H1 (cell line): ENCODE data around the gene AGER. TPM values are rescaled to one million over a fixed set of nuclear protein-coding genes. Genes with fewer than 3 reads are reported as not detected.
A peak's percentile ranks its signal among the peaks of the same experiment; 100 is the strongest.

Experiments
- CTCF ChIA-PET: fragments of 300-600 bp; sonication (Branson Sonifier 250); formaldehyde crosslinking; loops from one replicate; lab custom pipeline; 2021; ENCODE audit not compliant: partially characterized antibody; lab: Charles Lee
- POLR2A ChIA-PET: fragments of 300-600 bp; sonication (Branson Sonifier 250); formaldehyde crosslinking; loops from one replicate; lab custom pipeline; 2021; ENCODE audit warnings: inconsistent platforms; ENCODE audit not compliant: partially characterized antibody; lab: Charles Lee
- DNase-seq, 2 experiments: peaks; one replicate each; pipeline versions ENCODE4 v3.0.0 to v3.0.0-alpha.2; 2010 to 2022; ENCODE audit warnings: low spot score in 2 of 2, low read depth in 1 of 2, mixed read lengths in 1 of 2
- FAIRE-seq: peaks from 2 replicates; lab custom pipeline; 2011; peaks lifted over from hg19 to GRCh38; lab: Jason Lieb, UNC
- H2AFZ ChIP-seq: 2 replicates; pipeline ENCODE4 v1.8.1; 2012; ENCODE audit warnings: low read length, inconsistent platforms
- H2AK5ac ChIP-seq: 2 replicates; pipeline ENCODE4 v1.6.1; 2013; ENCODE audit warnings: low read depth, low read length
- H2BK120ac ChIP-seq: replicated peaks from 2 replicates; pipeline ENCODE3; 2013; ENCODE audit warnings: low read depth, low read length, inconsistent platforms
- H2BK12ac ChIP-seq: 2 replicates; pipeline ENCODE4 v1.6.1; 2013; ENCODE audit warnings: low read depth, low read length
- H2BK15ac ChIP-seq: 2 replicates; pipeline ENCODE4 v1.6.1; 2013; ENCODE audit warnings: low read length
- H2BK20ac ChIP-seq: 2 replicates; pipeline ENCODE4 v1.6.1; 2013; ENCODE audit warnings: low read length
- H2BK5ac ChIP-seq: 2 replicates; pipeline ENCODE4 v1.6.1; 2013; ENCODE audit warnings: low read depth, low read length
- H3K14ac ChIP-seq: 2 replicates; pipeline ENCODE4 v1.6.1; 2013; ENCODE audit warnings: inconsistent platforms; ENCODE audit not compliant: insufficient read length
- H3K18ac ChIP-seq: 2 replicates; pipeline ENCODE4 v1.6.1; 2013; ENCODE audit warnings: low read length; ENCODE audit errors: extremely low read depth
- H3K23ac ChIP-seq: 2 replicates; pipeline ENCODE4 v1.6.1; 2013; ENCODE audit warnings: inconsistent platforms; ENCODE audit not compliant: insufficient read length
- H3K23me2 ChIP-seq: 2 replicates; pipeline ENCODE4 v1.6.1; 2013; ENCODE audit warnings: low read depth, low read length
- H3K27ac ChIP-seq: 2 replicates; pipeline ENCODE4 v1.6.1; 2011; ENCODE audit warnings: low read depth, low read length, inconsistent platforms
- H3K27me3 ChIP-seq, 4 experiments: replicated peaks in 1 of 4; 1 replicate in 1 of 4; 2 replicates in 3 of 4; pipeline versions ENCODE4 v1.6.1 to v1.8.1; 2011 to 2013; ENCODE audit warnings: low read length in 3 of 4, mild to moderate bottlenecking in 3 of 4, inconsistent platforms in 2 of 4, mixed read lengths in 2 of 4, moderate library complexity in 1 of 4; ENCODE audit not compliant: control insufficient read depth in 3 of 4, insufficient read depth in 3 of 4; ENCODE audit errors: extremely low read depth in 1 of 4
- H3K36me3 ChIP-seq, 4 experiments: 2 replicates each; pipeline versions ENCODE4 v1.6.1 to v1.8.1; 2011 to 2013; ENCODE audit warnings: mild to moderate bottlenecking in 4 of 4, low read length in 3 of 4, moderate library complexity in 2 of 4, control low read depth in 1 of 4, inconsistent platforms in 1 of 4; ENCODE audit not compliant: insufficient read depth in 4 of 4, control insufficient read depth in 2 of 4
- H3K4ac ChIP-seq: replicated peaks from 2 replicates; pipeline ENCODE3; 2013; ENCODE audit warnings: low read length, low read depth, mixed read lengths, inconsistent platforms; ENCODE audit not compliant: insufficient read length
- H3K4me1 ChIP-seq, 4 experiments: replicated peaks in 1 of 4; 1 replicate in 1 of 4; 2 replicates in 3 of 4; pipeline versions ENCODE4 v1.6.1 to v1.8.1; 2011 to 2013; ENCODE audit warnings: low read length in 3 of 4, inconsistent platforms in 2 of 4, mixed read lengths in 1 of 4; ENCODE audit not compliant: insufficient read depth in 4 of 4, control insufficient read depth in 3 of 4
- H3K4me2 ChIP-seq, 2 experiments: 2 replicates each; pipeline versions ENCODE4 v1.6.1 to v1.8.1; 2011 to 2013; ENCODE audit warnings: low read depth in 2 of 2, low read length in 2 of 2, control low read depth in 1 of 2, inconsistent platforms in 1 of 2, mild to moderate bottlenecking in 1 of 2; ENCODE audit not compliant: insufficient read depth in 1 of 2
- H3K4me3 ChIP-seq, 4 experiments: fragments of 200-600, 300-600 bp in 1 of 4; sonication (generic), shearing (Covaris generic), sonication (Bioruptor Twin) in 1 of 4; 2 replicates each; pipeline versions ENCODE4 v1.5.1 to v1.8.1; 2011 to 2016; ENCODE audit warnings: low read length in 4 of 4, low read depth in 3 of 4, control low read depth in 2 of 4, inconsistent platforms in 2 of 4, mild to moderate bottlenecking in 2 of 4, mixed read lengths in 1 of 4, moderate library complexity in 1 of 4; ENCODE audit not compliant: insufficient read depth in 2 of 4; ENCODE audit errors: extremely low read depth in 1 of 4
- H3K56ac ChIP-seq: replicated peaks from 2 replicates; pipeline ENCODE3; 2013; ENCODE audit warnings: low read depth, mild to moderate bottlenecking, mixed read lengths, low read length, inconsistent platforms; ENCODE audit not compliant: insufficient read length
- H3K79me1 ChIP-seq: 2 replicates; pipeline ENCODE4 v1.6.1; 2013; ENCODE audit warnings: low read depth, low read length, control low read depth
- H3K79me2 ChIP-seq, 2 experiments: 2 replicates each; pipeline versions ENCODE4 v1.6.1 to v1.8.1; 2012 to 2013; ENCODE audit warnings: low read length in 2 of 2, mild to moderate bottlenecking in 2 of 2, inconsistent platforms in 1 of 2; ENCODE audit not compliant: insufficient read depth in 2 of 2, control insufficient read depth in 1 of 2
- H3K9ac ChIP-seq, 4 experiments: replicated peaks in 1 of 4; 1 replicate in 1 of 4; 2 replicates in 3 of 4; pipeline versions ENCODE4 v1.6.1 to v1.8.1; 2011 to 2013; ENCODE audit warnings: low read depth in 3 of 4, low read length in 3 of 4, control low read depth in 2 of 4, mild to moderate bottlenecking in 2 of 4, moderate library complexity in 2 of 4, inconsistent platforms in 1 of 4; ENCODE audit errors: extremely low read depth in 1 of 4
- H3K9me3 ChIP-seq, 2 experiments: 2 replicates each; pipeline versions ENCODE4 v1.6.1 to v1.8.1; 2012 to 2013; ENCODE audit warnings: mild to moderate bottlenecking in 2 of 2, moderate library complexity in 2 of 2, control low read depth in 1 of 2, inconsistent platforms in 1 of 2, low read depth in 1 of 2, low read length in 1 of 2, mixed read lengths in 1 of 2; ENCODE audit not compliant: insufficient read depth in 2 of 2
- H4K20me1 ChIP-seq, 2 experiments: replicated peaks in 1 of 2; 2 replicates each; pipeline versions ENCODE3 to v1.8.1; 2011 to 2013; ENCODE audit warnings: inconsistent platforms in 2 of 2, low read length in 2 of 2, mild to moderate bottlenecking in 1 of 2; ENCODE audit not compliant: insufficient read depth in 2 of 2, control insufficient read depth in 1 of 2
- H4K5ac ChIP-seq: 2 replicates; pipeline ENCODE4 v1.6.1; 2013; ENCODE audit warnings: low read length, low read depth, mixed read lengths, inconsistent platforms; ENCODE audit not compliant: insufficient read length
- H4K8ac ChIP-seq: 2 replicates; pipeline ENCODE4 v1.8.0; 2013; ENCODE audit warnings: mild to moderate bottlenecking, moderate library complexity, low read length, inconsistent platforms; ENCODE audit not compliant: insufficient read depth; ENCODE audit errors: extremely low read depth
- H4K91ac ChIP-seq: replicated peaks from 2 replicates; pipeline ENCODE3; 2013; ENCODE audit warnings: low read length, mixed read lengths, inconsistent platforms; ENCODE audit not compliant: insufficient read length
- BCL11A ChIP-seq, 2 experiments: IDR thresholded peaks; one replicate each; pipeline ENCODE4 v1.6.1; 2011; ENCODE audit warnings: low read depth in 2 of 2, low read length in 2 of 2, mild to moderate bottlenecking in 2 of 2
- CBX8 ChIP-seq: fragments of 300-800, 300-1000 bp; sonication (generic); IDR thresholded peaks from 2 replicates; pipeline ENCODE4 v1.7.1; 2016; ENCODE audit warnings: low read depth, low read length, borderline replicate concordance
- CTBP2 ChIP-seq: IDR thresholded peaks from 2 replicates; pipeline ENCODE4 v1.7.0; 2011; ENCODE audit warnings: borderline replicate concordance, mild to moderate bottlenecking, moderate library complexity, mixed read lengths, low read length; ENCODE audit not compliant: insufficient read depth, insufficient read length
- GABPA ChIP-seq: IDR thresholded peaks from 2 replicates; pipeline ENCODE4 v1.6.1; 2011; ENCODE audit warnings: mild to moderate bottlenecking, low read length, moderate library complexity, borderline replicate concordance; ENCODE audit not compliant: insufficient read depth
- TCF12 ChIP-seq: IDR thresholded peaks from 2 replicates; pipeline ENCODE4 v1.6.1; 2011; ENCODE audit warnings: low read depth, mild to moderate bottlenecking, low read length
- WGBS, 2 experiments: shearing (Covaris generic) in 1 of 2; methylation state at CpG; one replicate each; pipeline versions ENCODE4 v1.1.6 to v1.1.7; 2013 to 2015; ENCODE audit warnings: low lambda C conversion rate in 2 of 2, mixed read lengths in 2 of 2, inconsistent platforms in 1 of 2, low coverage in 1 of 2, missing lambda C conversion rate in 1 of 2; ENCODE audit not compliant: insufficient replicate concordance in 2 of 2, insufficient coverage in 1 of 2, insufficient read length in 1 of 2; ENCODE audit errors: extremely low coverage in 1 of 2, missing lambda C conversion rate in 1 of 2; 5-methylcytosine and 5-hydroxymethylcytosine counted together
- polyA plus RNA-seq, 7 experiments: library from polyadenylated mRNA; depleted of rRNA in 3 of 7; stranded (reverse) in 5 of 7; unstranded in 2 of 7; fragments of >200 nt in 5 of 7; fragments of 200-250 nt in 2 of 7; gene quantifications; 1 replicate in 5 of 7; 2 replicates in 1 of 7; 4 replicates in 1 of 7; pipeline versions ENCODE4 v1.2.1 to v1.2.3, GENCODE V29; 2011 to 2013; ENCODE audit warnings: missing spikeins in 2 of 7, mixed read lengths in 2 of 7
- total RNA-seq: library from RNA; stranded (reverse); fragmentation: NEBNext Ultra II Directional; extraction: Animal tissue kit (Norgen Biotek cat#: 25700); gene quantifications from 2 replicates; pipeline ENCODE4 v1.2.1, GENCODE V29; 2021
- TF ChIP-seq, protein P1 (sequence below): IDR thresholded peaks from 2 replicates; pipeline ENCODE4 v1.6.1; 2011; ENCODE audit warnings: low read length, improper control_type of control experiment

AGER gene
- total and polyA plus RNA-seq, 2 of the 8 experiments (the other 6 are each of a cell fraction or from before 2014, with no cell fraction given), result 3.8 to 10.9 TPM

DNA sequence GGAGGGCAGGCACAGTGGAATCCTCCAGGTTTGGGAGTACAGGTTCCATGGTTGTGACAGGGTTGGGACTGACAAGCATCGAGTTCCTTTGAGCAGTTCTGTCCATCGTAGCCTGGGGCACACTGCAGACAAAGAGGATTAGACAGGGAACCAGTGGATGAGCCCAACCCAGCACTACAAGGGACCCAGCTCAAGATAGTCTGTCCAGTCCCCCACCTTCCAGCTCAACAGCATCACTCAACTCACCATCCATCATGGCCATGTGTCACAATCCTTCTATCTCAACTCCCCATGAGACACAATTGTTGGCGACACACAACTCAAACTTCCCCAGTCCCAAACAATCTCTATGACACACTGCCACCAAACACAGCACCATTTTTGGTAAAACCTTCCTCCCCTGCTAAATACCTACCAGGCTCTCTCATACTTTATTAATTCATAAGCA, 20.2 kb upstream of the AGER start:
- 0 out of 2 replicates have a peak overlapping the region, but pooled peaks have one; percentile 50 for H2BK12ac ChIP-seq
- H2BK5ac ChIP-seq, result no peak overlapping the region
- H3K27ac ChIP-seq, result no peak overlapping the region
- no peaks in the 10 kb centered on the region for H3K36me3 ChIP-seq
- peak overlapping the region; percentile 36 for H2BK15ac ChIP-seq
- CTCF ChIA-PET, result interaction anchor here (0.7 to 1.2 kb wide), 3 partner anchors 33 to 682 kb away, joined by 3 read pairs; no protein-coding TSS in a partner anchor
- no peak overlapping the region; the same call in 1 of the 2 replicates for H2AK5ac ChIP-seq
- no peaks in the 10 kb centered on the region for H3K27me3 ChIP-seq
- TF ChIP-seq, protein P1, sequence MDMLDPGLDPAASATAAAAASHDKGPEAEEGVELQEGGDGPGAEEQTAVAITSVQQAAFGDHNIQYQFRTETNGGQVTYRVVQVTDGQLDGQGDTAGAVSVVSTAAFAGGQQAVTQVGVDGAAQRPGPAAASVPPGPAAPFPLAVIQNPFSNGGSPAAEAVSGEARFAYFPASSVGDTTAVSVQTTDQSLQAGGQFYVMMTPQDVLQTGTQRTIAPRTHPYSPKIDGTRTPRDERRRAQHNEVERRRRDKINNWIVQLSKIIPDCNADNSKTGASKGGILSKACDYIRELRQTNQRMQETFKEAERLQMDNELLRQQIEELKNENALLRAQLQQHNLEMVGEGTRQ, result no peak
- TF ChIP-seq TCF12 (no peak), CBX8 (no peak), GABPA (no peak), CTBP2 (no peak), BCL11A (IDR thresholded peaks at IDR 0.05; ENCODE audit: low read depth in 2 of 2, low read length in 2 of 2) (no peak)
- TF ChIP-seq, all 59 proteins: peak for 0
- FAIRE-seq (no peak), DNase-seq (no peak)
- Histone ChIP-seq H2BK20ac (no peak overlapping the region), H4K5ac (no peak overlapping the region), H3K56ac (no peak overlapping the region), H3K79me2 (no peaks in the 10 kb centered on the region), H3K4me1 (no peaks in the 10 kb centered on the region), H4K91ac (no peak overlapping the region), H4K8ac (peak overlapping the region; percentile 87; the same call in 1 of the 2 replicates), H3K18ac (no peak overlapping the region), H3K4me2 (no peak overlapping the region), H3K23me2 (no peaks in the 10 kb centered on the region), H3K9me3 (no peaks in the 10 kb centered on the region), H3K14ac (no peak overlapping the region), H3K4ac (no peak overlapping the region), H3K9ac (no peak overlapping the region), H2BK120ac (no peak overlapping the region), H2AFZ (no peak overlapping the region), H3K79me1 (no peaks in the 10 kb centered on the region), H4K20me1 (no peaks in the 10 kb centered on the region), H3K23ac (no peak overlapping the region), H3K4me3 (no peak overlapping the region)
- POLR2A ChIA-PET, result no interaction called here
- 86% methylated on average over 3 of the region's 3 CpGs; no CpG with 5 or more reads in 1 of the 2 experiments for WGBS, 2 experiments
